Retinal pigment epithelial cell (primary cell): Measurements from ENCODE around the gene TRDMT1.

ENCODE experiments used
- DNase-seq: peaks from one replicate; pipeline ENCODE4 v3.0.0-alpha.2; 2010; ENCODE audit warnings: low read depth
- H3K4me3 ChIP-seq: 2 replicates; pipeline ENCODE4 v1.5.1; 2011; ENCODE audit warnings: mild to moderate bottlenecking, low read length, control low read depth, moderate library complexity
- CTCF ChIP-seq: conservative IDR thresholded peaks from 2 replicates; pipeline ENCODE4 v1.5.1; 2011; ENCODE audit warnings: low read depth, low read length, control low read depth, inconsistent platforms

The TRDMT1 gene

GRCh38 chr10:17151716-17152115, 49.8 kb downstream of the TRDMT1 start:
- H3K4me3 ChIP-seq, result no peak overlapping the region
- TF ChIP-seq CTCF, result no peak
- no peak for DNase-seq

GRCh38 chr10:17147884-17148489, 53.5 kb downstream of the TRDMT1 start:
- H3K4me3 ChIP-seq, result no peak overlapping the region
- no peak for TF ChIP-seq CTCF
- peak; percentile 60 for DNase-seq

GRCh38 chr10:17146892-17147291, 54.6 kb downstream of the TRDMT1 start:
- no peak overlapping the region for H3K4me3 ChIP-seq
- DNase-seq, result no peak
- no peak for TF ChIP-seq CTCF

GRCh38 chr10:17145239-17145638, 56.2 kb downstream of the TRDMT1 start:
- no peak for TF ChIP-seq CTCF
- DNase-seq, result no peak
- H3K4me3 ChIP-seq, result no peak overlapping the region

GRCh38 chr10:17144757-17145156, 56.7 kb downstream of the TRDMT1 start:
- no peak overlapping the region for H3K4me3 ChIP-seq
- TF ChIP-seq CTCF, result no peak
- DNase-seq, result no peak

GRCh38 chr10:17144032-17144431, 57.4 kb downstream of the TRDMT1 start:
- no peak overlapping the region for H3K4me3 ChIP-seq
- DNase-seq, result no peak
- TF ChIP-seq CTCF, result no peak

GRCh38 chr10:17143055-17143690, 58.3 kb downstream of the TRDMT1 start:
- no peak overlapping the region for H3K4me3 ChIP-seq

More at GRCh38 chr10:17143055-17143690, 58.3 kb downstream of the TRDMT1 start:
- peak; percentile 68 for DNase-seq
- no peak for TF ChIP-seq CTCF
